DOHH2 (cell line): ENCODE measurements around the gene RBBP8NL.

Source experiments
- CTCF ChIP-seq: fragments of 200-600 bp; sonication (generic); IDR thresholded peaks from one replicate; pipeline ENCODE4 v1.5.1; 2014; ENCODE audit warnings: antibody characterized with exemption, mild to moderate bottlenecking, low read depth, low read length; ENCODE audit not compliant: poor library complexity, severe bottlenecking
- EZH2phosphoT487 ChIP-seq: fragments of 200-600 bp; sonication (generic); IDR thresholded peaks from 2 replicates; pipeline ENCODE4 v1.6.1; 2017; ENCODE audit warnings: borderline replicate concordance, mild to moderate bottlenecking, antibody characterized with exemption, low read length, moderate library complexity, mixed read lengths

- TF ChIP-seq CTCF (peak; percentile 92), EZH2phosphoT487 (no peak)
These were observed 44.8 kb downstream of the RBBP8NL start for GRCh38 chr20:62382306-62383198.
